Right forelimb (tissue), 1 donor: ENCODE results near the gene SGIP1.
"Not testable (repeated sequence)": the region's sequence is repeated elsewhere in the genome, so short reads cannot be mapped to it uniquely, and the experiment has no call there.

Experiments
- DNase-seq: peaks from one replicate; pipeline ENCODE4 v3.0.0-alpha.2; 2018

SGIP1 gene

GRCh38 chr1:66556161-66556611 lies 22.2 kb downstream of the SGIP1 start:
- DNase-seq = no peak

- DNase-seq = no peak
These were observed 23.2 kb downstream of the SGIP1 start for GRCh38 chr1:66557157-66557556.

GRCh38 chr1:66559517-66559916 lies 25.6 kb downstream of the SGIP1 start:
- DNase-seq = no peak

- no peak for DNase-seq
These were observed 28.6 kb downstream of the SGIP1 start for GRCh38 chr1:66562561-66562960.

GRCh38 chr1:66563094-66563800 lies 29.3 kb downstream of the SGIP1 start:
- DNase-seq = no peak

GRCh38 chr1:66563941-66564630 lies 30.1 kb downstream of the SGIP1 start:
- no peak for DNase-seq

- no peak for DNase-seq
These were observed 36.2 kb downstream of the SGIP1 start for GRCh38 chr1:66570196-66570595.

GRCh38 chr1:66571789-66572188 lies 37.8 kb downstream of the SGIP1 start:
- no peak for DNase-seq

- no peak for DNase-seq
These were observed 41.8 kb downstream of the SGIP1 start for GRCh38 chr1:66575739-66576138.

- DNase-seq = no peak
These were observed 42.7 kb downstream of the SGIP1 start for GRCh38 chr1:66576645-66577044.

- DNase-seq = no peak
These were observed 44.9 kb downstream of the SGIP1 start for GRCh38 chr1:66578841-66579240.

GRCh38 chr1:66580081-66580480 lies 46.1 kb downstream of the SGIP1 start:
- DNase-seq = no peak

GRCh38 chr1:66583021-66583420 lies 49.1 kb downstream of the SGIP1 start:
- no peak for DNase-seq

- DNase-seq = no peak
These were observed 51.0 kb downstream of the SGIP1 start for GRCh38 chr1:66585002-66585401.

GRCh38 chr1:66589326-66589725 lies 55.4 kb downstream of the SGIP1 start:
- DNase-seq = no peak

- not testable (repeated sequence) for DNase-seq
These were observed 58.2 kb downstream of the SGIP1 start for GRCh38 chr1:66592106-66592507.

GRCh38 chr1:66596191-66596590 lies 62.2 kb downstream of the SGIP1 start:
- DNase-seq = no peak

GRCh38 chr1:66597500-66597899 lies 63.5 kb downstream of the SGIP1 start:
- no peak for DNase-seq

- no peak for DNase-seq
These were observed 64.7 kb downstream of the SGIP1 start for GRCh38 chr1:66598670-66599069.

- no peak for DNase-seq
These were observed 65.4 kb downstream of the SGIP1 start for GRCh38 chr1:66599346-66599745.

GRCh38 chr1:66599899-66600737 lies 66.2 kb downstream of the SGIP1 start:
- DNase-seq = no peak

GRCh38 chr1:66605419-66605997 lies 71.6 kb downstream of the SGIP1 start:
- DNase-seq = no peak

- no peak for DNase-seq
These were observed 72.6 kb downstream of the SGIP1 start for GRCh38 chr1:66606362-66607065.
